Kidney glomerular epithelial cell (primary cell): Measurements from ENCODE around the gene NUDT3.
A peak's percentile ranks its signal among the peaks of the same experiment; 100 is the strongest.

Source experiments
- DNase-seq: peaks from one replicate; lab custom pipeline; 2025; lab: John Stamatoyannopoulos, UW

The NUDT3 gene

GRCh38 chr6:34238585-34239499, 153.6 kb downstream of the NUDT3 start:
- DNase-seq: no peak

- DNase-seq: no peak
These were observed 154.5 kb downstream of the NUDT3 start for GRCh38 chr6:34237722-34238584.

GRCh38 chr6:34237316-34237721, 155.2 kb downstream of the NUDT3 start:
- DNase-seq: no peak

- DNase-seq: peak; percentile 67
These were observed 155.8 kb downstream of the NUDT3 start, which contains the start of gene HMGA1 for GRCh38 chr6:34236443-34237315. HMGA1 (plus strand) TSS chr6:34236873; CDS start chr6:34240781, 3,908 bp downstream.

GRCh38 chr6:34236131-34236442, 156.4 kb downstream of the NUDT3 start:
- DNase-seq: no peak

- DNase-seq: peak; percentile 69
These were observed 156.9 kb downstream of the NUDT3 start for GRCh38 chr6:34235307-34236130.

- DNase-seq: no peak
These were observed 157.7 kb downstream of the NUDT3 start for GRCh38 chr6:34234667-34235306.

GRCh38 chr6:34233867-34234266, 158.6 kb downstream of the NUDT3 start:
- no peak for DNase-seq

GRCh38 chr6:34232901-34233300, 159.6 kb downstream of the NUDT3 start:
- no peak for DNase-seq

- DNase-seq: no peak
These were observed 160.7 kb downstream of the NUDT3 start for GRCh38 chr6:34231566-34232336.

- no peak for DNase-seq
These were observed 161.7 kb downstream of the NUDT3 start for GRCh38 chr6:34230653-34231371.

- DNase-seq: no peak
These were observed 162.6 kb downstream of the NUDT3 start for GRCh38 chr6:34229877-34230276.
